B cell (primary cell): Measurements from ENCODE around the gene HOXC13. TPM values are rescaled to one million over a fixed set of nuclear protein-coding genes. Genes with fewer than 3 reads are reported as not detected.

Experiments used
- ATAC-seq: fragments of 200-7000 bp; cut with Tn5 transposase; one replicate; pipeline ENCODE4 v1.10.0; 2021; ENCODE audit warnings: low read depth, mild to moderate bottlenecking, moderate number of reproducible peaks, moderate library complexity
- CTCF ChIA-PET: fragments of 350-600 bp; sonication (Branson Sonifier 250); formaldehyde crosslinking; loops from one replicate; lab custom pipeline; 2021; ENCODE audit warnings: antibody characterized with exemption, inconsistent platforms; lab: Charles Lee
- POLR2A ChIA-PET: fragments of 350-600 bp; sonication (Branson Sonifier 250); formaldehyde crosslinking; loops from one replicate; lab custom pipeline; 2021; ENCODE audit warnings: antibody characterized with exemption; lab: Charles Lee
- DNase-seq: peaks from one replicate; pipeline ENCODE4 v3.0.0; 2013
- H2AFZ ChIP-seq: 2 replicates; pipeline ENCODE4 v1.6.1; 2012; ENCODE audit warnings: mild to moderate bottlenecking, low read depth, low read length; ENCODE audit not compliant: insufficient read depth, poor library complexity, severe bottlenecking
- H3K27ac ChIP-seq, 2 donors: 1 replicate in 1 of 2; 2 replicates in 1 of 2; pipeline ENCODE4 v1.5.1; 2012 to 2013; ENCODE audit warnings: low read length in 2 of 2, mild to moderate bottlenecking in 2 of 2, moderate library complexity in 1 of 2
- H3K27me3 ChIP-seq, 4 experiments: fragments of 200-600 bp in 1 of 4; sonication (generic) in 1 of 4; replicated peaks in 1 of 4; 1 replicate in 2 of 4; 2 replicates in 2 of 4; pipeline versions ENCODE4 v1.6.1 to v1.7.0; 2013 to 2016; ENCODE audit warnings: low read length in 3 of 4, mild to moderate bottlenecking in 2 of 4, mixed read lengths in 1 of 4, moderate library complexity in 1 of 4; ENCODE audit not compliant: insufficient read depth in 4 of 4, control insufficient read depth in 3 of 4; ENCODE audit errors: control extremely low read depth in 1 of 4
- H3K36me3 ChIP-seq, 2 experiments: replicated peaks in 1 of 2; 1 replicate in 1 of 2; 2 replicates in 1 of 2; pipeline versions ENCODE4 v1.6.1 to v1.7.1; 2013; ENCODE audit warnings: low read length in 1 of 2; ENCODE audit not compliant: insufficient read depth in 2 of 2, control insufficient read depth in 1 of 2; ENCODE audit errors: control extremely low read depth in 1 of 2, extremely low read depth in 1 of 2
- H3K4me1 ChIP-seq, 2 donors: fragments of 200-600 bp in 1 of 2; sonication (generic) in 1 of 2; 1 replicate in 1 of 2; 2 replicates in 1 of 2; pipeline versions ENCODE4 v1.5.1 to v1.6.1; 2013 to 2017; ENCODE audit warnings: low read length in 2 of 2; ENCODE audit not compliant: control insufficient read depth in 2 of 2, insufficient read depth in 2 of 2
- H3K4me2 ChIP-seq: replicated peaks from 2 replicates; pipeline ENCODE3; 2012; ENCODE audit warnings: mild to moderate bottlenecking, low read depth, low read length; ENCODE audit not compliant: poor library complexity, severe bottlenecking
- H3K4me3 ChIP-seq, 5 experiments: fragments of 200-600 bp in 1 of 5; sonication (generic) in 1 of 5; 1 replicate in 3 of 5; 2 replicates in 2 of 5; pipeline versions ENCODE4 v1.5.1 to v1.7.0; 2011 to 2016; ENCODE audit warnings: low read length in 4 of 5, mild to moderate bottlenecking in 4 of 5, low read depth in 2 of 5, control low read depth in 1 of 5, moderate library complexity in 1 of 5; ENCODE audit not compliant: insufficient read depth in 1 of 5; ENCODE audit errors: control extremely low read depth in 1 of 5, extremely low read depth in 1 of 5
- H3K79me2 ChIP-seq: fragments of 200-600 bp; sonication (generic); one replicate; pipeline ENCODE4 v1.6.0; 2016; ENCODE audit warnings: low read length; ENCODE audit not compliant: control insufficient read depth, insufficient read depth
- H3K9ac ChIP-seq: fragments of 200-600 bp; sonication (generic); 2 replicates; pipeline ENCODE4 v1.6.1; 2017; ENCODE audit warnings: mild to moderate bottlenecking, low read length, moderate library complexity
- H3K9me3 ChIP-seq, 3 donors: one replicate each; pipeline versions ENCODE4 v1.6.1 to v1.7.1; 2013; ENCODE audit warnings: low read length in 2 of 3; ENCODE audit not compliant: control insufficient read depth in 2 of 3, insufficient read depth in 1 of 3; ENCODE audit errors: control extremely low read depth in 1 of 3
- H4K20me1 ChIP-seq: 2 replicates; pipeline ENCODE4 v1.6.0; 2012; ENCODE audit warnings: mild to moderate bottlenecking, low read length; ENCODE audit not compliant: insufficient read depth, control insufficient read depth, poor library complexity, severe bottlenecking
- H3K27ac Mint-ChIP-seq: one replicate; pipeline ENCODE4 v1.8.0; 2021; ENCODE audit warnings: mixed read lengths
- H3K27me3 Mint-ChIP-seq: one replicate; pipeline ENCODE4 v1.8.0; 2021; ENCODE audit warnings: mixed read lengths
- H3K4me1 Mint-ChIP-seq: one replicate; pipeline ENCODE4 v1.8.0; 2021; ENCODE audit warnings: mixed read lengths
- H3K4me3 Mint-ChIP-seq: one replicate; pipeline ENCODE4 v1.8.0; 2021; ENCODE audit warnings: mixed read lengths
- H3K9me3 Mint-ChIP-seq: one replicate; pipeline ENCODE4 v1.8.0; 2022; ENCODE audit warnings: mixed read lengths; ENCODE audit not compliant: insufficient read depth
- CTCF ChIP-seq: fragments of 200-600 bp; IDR thresholded peaks from one replicate; pipeline ENCODE4 v1.8.0; 2022; ENCODE audit warnings: antibody characterized with exemption, mild to moderate bottlenecking
- EZH2 ChIP-seq: IDR thresholded peaks from 2 replicates; pipeline ENCODE4 v1.6.1; 2012; ENCODE audit warnings: borderline replicate concordance, low read depth, mild to moderate bottlenecking, moderate library complexity, low read length; ENCODE audit not compliant: insufficient read depth, poor library complexity, severe bottlenecking
- WGBS: methylation state at CpG from one replicate; pipeline ENCODE4 v1.1.5; 2013; ENCODE audit warnings: missing lambda C conversion rate; ENCODE audit not compliant: insufficient coverage; 5-methylcytosine and 5-hydroxymethylcytosine counted together
- intact Hi-C: fragments of 100-400 bp; cut with micrococcal nuclease; formaldehyde crosslinking; loops from one replicate; pipeline ENCODE4 v1.10.0; 2022
- polyA plus RNA-seq: library from polyadenylated mRNA; depleted of rRNA; stranded (reverse); fragments of >200 nt; gene quantifications from 2 replicates; pipeline ENCODE4 v1.2.3, GENCODE V29; 2012
- total RNA-seq, 2 donors: library from RNA; stranded (reverse); fragments of 120-200 nt in 1 of 2; gene quantifications; 1 replicate in 1 of 2; 2 replicates in 1 of 2; pipeline versions ENCODE4 v1.2.3 to v1.2.4, GENCODE V29; 2013 to 2022

HOXC13 gene
- total and polyA plus RNA-seq, 2 donors (not counting 1 experiment from before 2014, with no cell fraction given) = not detected

DNA sequence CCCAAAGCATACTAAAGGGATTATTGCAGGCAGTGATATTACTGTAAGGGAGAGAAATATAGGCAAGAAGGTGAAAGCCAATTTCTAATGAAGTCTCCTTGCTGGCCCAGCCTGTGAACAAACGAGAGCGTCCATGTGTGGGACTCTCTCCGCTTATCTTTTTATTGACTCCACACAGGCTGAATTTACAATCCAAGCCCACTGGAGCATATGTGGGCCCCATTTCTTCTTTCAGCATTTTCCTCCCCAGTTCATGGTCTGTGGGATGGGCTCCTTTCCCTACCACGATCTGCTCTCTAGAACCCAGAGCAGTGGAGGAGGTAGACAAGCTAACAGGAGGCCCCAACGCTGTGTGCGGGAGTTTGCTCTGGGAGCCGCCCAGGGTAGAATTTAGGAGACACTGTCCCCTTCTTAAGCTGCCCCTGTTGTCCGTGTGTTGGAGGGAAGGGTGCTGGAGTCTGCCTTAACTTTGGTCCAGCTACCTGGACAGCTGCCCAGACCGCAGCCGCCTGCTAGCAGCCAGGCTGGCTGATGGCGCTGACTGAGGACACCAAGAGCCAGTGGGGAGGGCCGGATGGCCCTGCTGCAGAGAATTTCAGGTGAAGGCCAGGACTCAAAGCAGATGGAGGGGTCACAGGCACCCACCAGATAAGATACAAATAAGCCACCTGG, 31.1 kb downstream of the HOXC13 start:
- peaks cover 1 to 73% (median 10%) of the 10 kb centered on the region in 3 donors for H3K9me3 ChIP-seq
- no peak overlapping the region for H3K4me2 ChIP-seq
- H3K4me1 ChIP-seq = peaks cover 23 to 56% of the 10 kb centered on the region in 2 donors
- peaks cover 95% of the 10 kb centered on the region for H3K27me3 Mint-ChIP-seq
- H3K27ac Mint-ChIP-seq = no peak overlapping the region
- no peak overlapping the region for H3K9ac ChIP-seq
- no peak overlapping the region for H2AFZ ChIP-seq
- no peak overlapping the region for H3K4me3 ChIP-seq
- H3K4me3 Mint-ChIP-seq = no peak overlapping the region
- H3K27me3 ChIP-seq = peaks cover 0 to 100% (median 89%) of the 10 kb centered on the region in 4 experiments
- DNase-seq = no peak
- no peaks in the 10 kb centered on the region for H3K79me2 ChIP-seq
- 21% methylated on average over 10 of the region's 12 CpGs for WGBS
- H3K9me3 Mint-ChIP-seq = peaks cover 2% of the 10 kb centered on the region
- no peak overlapping the region for H3K27ac ChIP-seq
- ChIA-PET POLR2A (no interaction called here), CTCF (interaction anchor here (0.6 to 1.6 kb wide), 3 partner anchors 222 to 255 kb away, joined by 3 to 6 read pairs (median 5); no protein-coding TSS in a partner anchor)
- no peaks in the 10 kb centered on the region for H3K36me3 ChIP-seq
- TF ChIP-seq CTCF = no peak
- TF ChIP-seq EZH2 = no peak
- peaks cover 26% of the 10 kb centered on the region for H3K4me1 Mint-ChIP-seq
- no peaks in the 10 kb centered on the region for H4K20me1 ChIP-seq
- ATAC-seq = no peak
- intact Hi-C loops = loop anchor here (5.0 kb wide), 1 partner anchor 63 kb away; the partner anchor contains the start of gene HOXC5

GRCh38 chr12:53970451-53970850, 31.8 kb downstream of the HOXC13 start:
- intact Hi-C loops = no loop called here
- no peak overlapping the region for H3K4me3 ChIP-seq
- DNase-seq (no peak), ATAC-seq (no peak)
- peaks cover 31 to 57% of the 10 kb centered on the region in 2 donors for H3K4me1 ChIP-seq
- H3K27ac ChIP-seq = no peak overlapping the region
- H3K36me3 ChIP-seq = no peaks in the 10 kb centered on the region
- POLR2A ChIA-PET = no interaction called here
- no peak overlapping the region for H3K4me3 Mint-ChIP-seq
- no peak for TF ChIP-seq CTCF
- TF ChIP-seq EZH2 = no peak
- H4K20me1 ChIP-seq = no peaks in the 10 kb centered on the region
- no peak overlapping the region for H3K4me2 ChIP-seq
- peaks cover 0 to 99% (median 86%) of the 10 kb centered on the region in 4 experiments for H3K27me3 ChIP-seq
- peaks cover 28% of the 10 kb centered on the region for H3K4me1 Mint-ChIP-seq
- no peak overlapping the region for H3K9ac ChIP-seq
- peaks cover 93% of the 10 kb centered on the region for H3K27me3 Mint-ChIP-seq
- H3K9me3 Mint-ChIP-seq = peaks cover 2% of the 10 kb centered on the region
- no peak overlapping the region for H3K27ac Mint-ChIP-seq
- no peak overlapping the region for H2AFZ ChIP-seq
- H3K79me2 ChIP-seq = no peaks in the 10 kb centered on the region
- CTCF ChIA-PET = interaction anchor here (0.6 to 1.6 kb wide), 3 partner anchors 221 to 245 kb away, joined by 4 to 6 read pairs (median 5); no protein-coding TSS in a partner anchor
- H3K9me3 ChIP-seq = peaks cover 0 to 74% (median 10%) of the 10 kb centered on the region in 3 donors
- 13% methylated on average over 2 of the region's 4 CpGs for WGBS
